ENCODE measurements around the gene ZSCAN9. TPM values are rescaled to one million over a fixed set of nuclear protein-coding genes. Genes with fewer than 3 reads are reported as not detected.

Gene ZSCAN9
- total RNA-seq, 4 donors from 2014 or later: 17.6 to 38.9 (median 24.6) TPM

DNA sequence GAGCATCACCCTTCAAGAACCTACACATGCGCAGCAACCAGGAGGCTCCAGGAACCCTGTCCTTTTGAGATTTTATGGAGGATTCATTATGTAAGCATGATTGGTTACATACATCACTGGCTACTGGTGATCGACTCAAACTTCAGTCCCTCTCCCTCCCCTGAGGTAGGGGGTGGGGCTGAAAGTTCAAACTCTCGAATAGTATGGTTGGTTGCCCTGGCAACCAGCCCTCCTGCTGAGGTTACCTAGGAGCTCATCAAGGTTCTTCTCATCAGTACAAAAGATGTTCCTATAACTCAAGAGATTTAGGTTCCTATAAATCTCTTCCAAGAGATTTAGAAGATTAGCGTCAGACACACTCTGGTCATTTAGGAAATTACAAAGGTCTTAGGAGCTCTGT, 21.9 kb upstream of the ZSCAN9 start:
- no peak overlapping the region for H3K4me3 ChIP-seq
- intact Hi-C loops (cut with DNase I; ENCODE audit: low total_unique reads): no loop called here
- no peak for DNase-seq
- H3K4me1 ChIP-seq: no peaks in the 10 kb centered on the region
- H3K27me3 ChIP-seq: peaks cover 4 to 23% of the 10 kb centered on the region in 2 donors
- H3K36me3 ChIP-seq: no peaks in the 10 kb centered on the region
- no peaks in the 10 kb centered on the region for H3K9me3 ChIP-seq
- H3K27ac ChIP-seq: no peak overlapping the region
- TF ChIP-seq, protein P1, sequence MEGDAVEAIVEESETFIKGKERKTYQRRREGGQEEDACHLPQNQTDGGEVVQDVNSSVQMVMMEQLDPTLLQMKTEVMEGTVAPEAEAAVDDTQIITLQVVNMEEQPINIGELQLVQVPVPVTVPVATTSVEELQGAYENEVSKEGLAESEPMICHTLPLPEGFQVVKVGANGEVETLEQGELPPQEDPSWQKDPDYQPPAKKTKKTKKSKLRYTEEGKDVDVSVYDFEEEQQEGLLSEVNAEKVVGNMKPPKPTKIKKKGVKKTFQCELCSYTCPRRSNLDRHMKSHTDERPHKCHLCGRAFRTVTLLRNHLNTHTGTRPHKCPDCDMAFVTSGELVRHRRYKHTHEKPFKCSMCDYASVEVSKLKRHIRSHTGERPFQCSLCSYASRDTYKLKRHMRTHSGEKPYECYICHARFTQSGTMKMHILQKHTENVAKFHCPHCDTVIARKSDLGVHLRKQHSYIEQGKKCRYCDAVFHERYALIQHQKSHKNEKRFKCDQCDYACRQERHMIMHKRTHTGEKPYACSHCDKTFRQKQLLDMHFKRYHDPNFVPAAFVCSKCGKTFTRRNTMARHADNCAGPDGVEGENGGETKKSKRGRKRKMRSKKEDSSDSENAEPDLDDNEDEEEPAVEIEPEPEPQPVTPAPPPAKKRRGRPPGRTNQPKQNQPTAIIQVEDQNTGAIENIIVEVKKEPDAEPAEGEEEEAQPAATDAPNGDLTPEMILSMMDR (IDR thresholded peaks at IDR 0.05): no peak
- TF ChIP-seq POLR2A (IDR thresholded peaks at IDR 0.05): no peak

DNA sequence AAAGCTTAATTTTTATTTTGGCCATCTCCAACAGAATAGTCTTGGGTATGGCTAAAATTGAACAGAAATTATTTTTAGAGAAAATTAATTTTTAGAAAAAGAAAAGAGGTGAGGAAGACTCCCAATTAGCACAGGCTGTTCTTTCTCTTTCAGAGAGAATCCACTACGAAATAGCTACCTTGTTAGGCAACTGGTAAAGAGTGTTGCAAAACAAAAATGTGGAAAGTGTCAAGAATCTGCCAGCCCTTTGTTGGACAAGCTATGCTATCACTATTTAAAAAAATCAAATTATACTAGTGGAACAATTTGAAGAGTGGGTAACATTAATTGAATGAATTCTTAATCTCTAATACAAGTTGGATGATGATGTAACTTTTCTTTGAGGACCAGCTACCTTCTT, 19.2 kb upstream of the ZSCAN9 start:
- no peaks in the 10 kb centered on the region for H3K4me1 ChIP-seq
- H3K4me3 ChIP-seq: no peak overlapping the region
- TF ChIP-seq, protein P1 (IDR thresholded peaks at IDR 0.05): no peak
- TF ChIP-seq POLR2A (IDR thresholded peaks at IDR 0.05): no peak
- H3K27me3 ChIP-seq: peaks cover 9 to 46% of the 10 kb centered on the region in 2 donors
- no peaks in the 10 kb centered on the region for H3K9me3 ChIP-seq
- no peak for DNase-seq
- no peak overlapping the region for H3K27ac ChIP-seq
- H3K36me3 ChIP-seq: no peaks in the 10 kb centered on the region
- intact Hi-C loops (cut with DNase I; ENCODE audit: low total_unique reads): no loop called here

DNA sequence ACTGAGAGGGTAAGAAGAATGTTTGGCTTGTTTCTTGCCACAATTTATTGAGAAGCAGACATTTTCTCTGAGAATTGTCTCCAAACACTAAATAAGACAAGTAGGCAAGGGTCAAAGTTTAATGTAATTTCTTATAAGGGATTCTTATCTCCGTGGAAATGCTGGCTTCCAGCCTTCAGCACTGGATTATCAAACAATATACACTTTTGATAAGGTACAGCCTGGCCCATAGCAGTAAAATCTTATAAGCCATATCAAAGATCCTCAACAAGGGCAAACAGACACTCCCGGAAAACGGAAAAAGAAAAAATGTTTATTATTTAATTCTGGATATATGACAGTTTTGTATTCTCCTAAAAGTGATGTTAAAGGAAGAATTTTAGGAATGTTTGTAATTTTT, 18.5 kb upstream of the ZSCAN9 start:
- H3K36me3 ChIP-seq: no peaks in the 10 kb centered on the region
- no peak overlapping the region for H3K4me3 ChIP-seq
- no peak for DNase-seq
- no peaks in the 10 kb centered on the region for H3K4me1 ChIP-seq
- no peak for TF ChIP-seq POLR2A (IDR thresholded peaks at IDR 0.05)
- TF ChIP-seq, protein P1 (IDR thresholded peaks at IDR 0.05): no peak
- no peaks in the 10 kb centered on the region for H3K9me3 ChIP-seq
- intact Hi-C loops (cut with DNase I; ENCODE audit: low total_unique reads): no loop called here
- no peak overlapping the region for H3K27ac ChIP-seq
- peaks cover 9 to 53% of the 10 kb centered on the region in 2 donors for H3K27me3 ChIP-seq

DNA sequence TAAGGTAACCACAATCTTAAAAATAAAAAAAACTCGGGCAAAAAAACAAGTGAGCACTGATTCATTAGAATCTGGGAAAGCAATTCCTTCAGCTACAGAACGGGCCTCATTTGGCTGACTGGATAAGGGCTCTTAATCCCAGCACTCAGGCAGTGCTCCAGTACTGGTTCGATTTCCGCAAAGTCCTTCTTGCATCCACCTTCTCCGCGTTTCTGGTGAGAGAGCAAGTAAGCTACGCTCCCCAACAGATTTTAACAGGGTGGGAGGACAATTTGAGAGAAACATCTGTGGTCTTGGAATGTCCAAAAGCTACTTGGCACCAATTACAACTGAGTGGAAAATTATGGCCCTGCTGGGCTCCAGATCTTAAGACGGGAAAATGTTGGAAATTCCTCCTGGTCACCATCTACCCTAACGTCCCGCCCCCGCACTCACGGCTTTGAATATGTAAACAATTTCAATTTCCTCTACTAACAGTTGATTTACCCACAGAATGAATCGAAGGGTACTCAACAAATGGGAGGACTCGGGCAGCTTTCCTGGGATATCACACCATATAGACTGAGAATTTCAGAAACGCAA, 18.1 kb upstream of the ZSCAN9 start:
- intact Hi-C loops (cut with DNase I; ENCODE audit: low total_unique reads): no loop called here
- Histone ChIP-seq H3K4me3 (no peak overlapping the region), H3K27ac (no peak overlapping the region), H3K27me3 (peaks cover 13 to 58% of the 10 kb centered on the region in 2 donors), H3K4me1 (no peaks in the 10 kb centered on the region), H3K9me3 (no peaks in the 10 kb centered on the region), H3K36me3 (no peaks in the 10 kb centered on the region)
- TF ChIP-seq, protein P1 (IDR thresholded peaks at IDR 0.05): no peak
- TF ChIP-seq POLR2A (IDR thresholded peaks at IDR 0.05): no peak
- no peak for DNase-seq

DNA sequence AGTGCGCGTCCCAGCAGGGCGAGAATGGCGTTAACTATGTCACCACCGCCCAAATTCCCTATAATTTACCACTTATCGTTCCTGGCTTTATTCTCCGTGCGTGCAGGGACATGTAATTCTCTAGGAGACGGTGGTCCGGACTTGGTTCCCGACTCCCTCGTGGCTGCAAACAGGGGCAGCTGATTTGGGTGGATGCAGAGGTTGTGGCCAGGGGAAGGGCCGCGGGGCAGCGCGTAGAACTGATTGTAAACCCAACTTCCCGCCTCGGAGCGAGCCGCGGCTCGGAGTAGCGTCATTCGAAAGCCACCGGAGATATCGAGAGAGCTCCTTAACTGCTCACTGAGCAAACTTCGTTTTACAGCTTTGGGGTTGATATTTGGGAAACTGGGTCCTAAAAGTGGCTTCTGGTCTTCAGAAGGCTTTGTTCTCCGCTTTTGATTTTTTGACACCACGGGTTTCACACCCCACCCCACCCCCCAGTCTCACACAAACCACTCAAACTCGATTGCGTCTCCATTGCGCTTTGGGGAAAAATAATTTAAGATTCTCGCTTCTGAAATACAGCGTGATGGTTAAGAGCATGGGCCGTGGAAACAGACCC, 17.5 kb upstream of the ZSCAN9 start:
- no peak overlapping the region for H3K4me3 ChIP-seq
- TF ChIP-seq, protein P1 (IDR thresholded peaks at IDR 0.05): no peak
- TF ChIP-seq POLR2A (IDR thresholded peaks at IDR 0.05): no peak
- H3K27me3 ChIP-seq: peaks cover 13 to 64% of the 10 kb centered on the region in 2 donors

More for the DNA sequence above, 17.5 kb upstream of the ZSCAN9 start:
- intact Hi-C loops (cut with DNase I; ENCODE audit: low total_unique reads): no loop called here
- no peaks in the 10 kb centered on the region for H3K4me1 ChIP-seq
- H3K27ac ChIP-seq: no peak overlapping the region
- no peaks in the 10 kb centered on the region for H3K36me3 ChIP-seq
- no peak for DNase-seq
- no peaks in the 10 kb centered on the region for H3K9me3 ChIP-seq

Data from uterus (tissue), 4 donors.